ENCODE data around the gene ARHGAP8. TPM values are rescaled to one million over a fixed set of nuclear protein-coding genes. Genes with fewer than 3 reads are reported as not detected.

ARHGAP8 gene
- polyA plus RNA-seq, 1 donor from 2014 or later: 3.0 TPM

Other genes with a start within 250 kb of the ARHGAP8 start
- gene PRR5, start 50.4 kb upstream of the ARHGAP8 start, polyA plus RNA-seq: 16.2 and 21.0 TPM in 2 replicates

Data from neural cell (in vitro differentiated cells).